HCT116 (cell line): ENCODE measurements around the gene IMPACT. TPM values are rescaled to one million over a fixed set of nuclear protein-coding genes. Genes with fewer than 3 reads are reported as not detected.

Experiments used
- ATAC-seq: fragments of 200-7000 bp; cut with Tn5 transposase; 2 replicates; pipeline ENCODE4 v1.9.1; 2020; ENCODE audit warnings: mild to moderate bottlenecking, moderate library complexity
- BruUV-seq: library from RNA; stranded (reverse); fragments of 400-500 nt; replicated peaks from 2 replicates; lab custom pipeline; 2021; lab: Mats Ljungman, UMichigan
- CTCF ChIA-PET: fragments of 300-600 bp; sonication (Branson Sonifier 250); formaldehyde crosslinking; loops from one replicate; lab custom pipeline; 2021; ENCODE audit warnings: antibody characterized with exemption; lab: Charles Lee
- POLR2A ChIA-PET: fragments of 300-600, 350-600 bp; sonication (Branson Sonifier 250); formaldehyde crosslinking; loops from one replicate; lab custom pipeline; 2021; ENCODE audit warnings: antibody characterized with exemption; lab: Charles Lee
- RAD21 ChIA-PET, 2 experiments: fragments of 300-600 bp; sonication (Branson Sonifier 250); formaldehyde crosslinking; loops; one replicate each; lab custom pipeline; 2023; ENCODE audit warnings: low total read pairs in 2 of 2; ENCODE audit not compliant: uncharacterized antibody in 2 of 2, unreplicated experiment in 2 of 2, low non-redundant PET in 1 of 2; lab: Charles Lee
- DNase-seq: peaks from one replicate; pipeline ENCODE4 v3.0.0-alpha.2; 2010; ENCODE audit warnings: low read depth, low spot score
- H2AFZ ChIP-seq: fragments of 200-600 bp; shearing (Covaris generic), sonication (generic); 2 replicates; pipeline ENCODE4 v1.6.1; 2017; ENCODE audit warnings: low read depth, mixed run types, mixed read lengths, antibody characterized with exemption, low read length; ENCODE audit not compliant: poor library complexity, severe bottlenecking
- H3K27ac ChIP-seq: 2 replicates; pipeline ENCODE4 v1.5.1; 2012; ENCODE audit warnings: low read depth, low read length
- H3K27me3 ChIP-seq: fragments of 200-600 bp; sonication (generic); 2 replicates; pipeline ENCODE4 v1.6.1; 2016; ENCODE audit warnings: mixed run types, low read length, mixed read lengths; ENCODE audit not compliant: insufficient read depth
- H3K36me3 ChIP-seq, 2 experiments: fragments of 200-500 bp in 1 of 2; fragments of 200-600 bp in 1 of 2; sonication (Bioruptor generic) in 1 of 2; sonication (generic) in 1 of 2; 2 replicates each; pipeline versions ENCODE4 v1.5.1 to v1.6.1; 2014 to 2016; ENCODE audit warnings: low read length in 2 of 2, inconsistent platforms in 1 of 2, mixed read lengths in 1 of 2, mixed run types in 1 of 2; ENCODE audit not compliant: insufficient read depth in 2 of 2, control insufficient read depth in 1 of 2
- H3K4me1 ChIP-seq, 2 experiments: fragments of 200-600 bp in 1 of 2; sonication (generic) in 1 of 2; 2 replicates each; pipeline versions ENCODE4 v1.5.1 to v1.6.1; 2012 to 2017; ENCODE audit warnings: low read length in 2 of 2, inconsistent platforms in 1 of 2, mild to moderate bottlenecking in 1 of 2, mixed read lengths in 1 of 2, mixed run types in 1 of 2, moderate library complexity in 1 of 2; ENCODE audit not compliant: insufficient read depth in 2 of 2, control insufficient read depth in 1 of 2
- H3K4me2 ChIP-seq: fragments of 200-600 bp; sonication (generic); 2 replicates; pipeline ENCODE4 v1.6.1; 2017; ENCODE audit warnings: mixed run types, low read length, mixed read lengths
- H3K4me3 ChIP-seq, 2 experiments: fragments of 200-600 bp in 1 of 2; sonication (generic) in 1 of 2; replicated peaks in 1 of 2; 2 replicates each; pipeline ENCODE4 v1.5.1; 2011 to 2016; ENCODE audit warnings: low read length in 2 of 2, control low read depth in 1 of 2, low read depth in 1 of 2, mild to moderate bottlenecking in 1 of 2, mixed read lengths in 1 of 2, mixed run types in 1 of 2
- H3K79me2 ChIP-seq: fragments of 200-600 bp; sonication (generic); 2 replicates; pipeline ENCODE4 v1.6.1; 2017; ENCODE audit warnings: mild to moderate bottlenecking, mixed run types, low read length, moderate library complexity, mixed read lengths; ENCODE audit not compliant: insufficient read depth
- H3K9ac ChIP-seq: fragments of 200-600 bp; sonication (generic); 2 replicates; pipeline ENCODE4 v1.6.1; 2016; ENCODE audit warnings: low read length, mixed read lengths
- H3K9me2 ChIP-seq: fragments of 200-600 bp; sonication (generic), shearing (Covaris generic); 2 replicates; pipeline ENCODE4 v1.6.1; 2017; ENCODE audit warnings: mixed run types, mild to moderate bottlenecking, moderate library complexity; ENCODE audit not compliant: insufficient read depth
- H3K9me3 ChIP-seq, 2 experiments: fragments of 200-500 bp in 1 of 2; fragments of 200-600 bp in 1 of 2; sonication (Bioruptor generic) in 1 of 2; sonication (generic) in 1 of 2; 2 replicates each; pipeline ENCODE4 v1.6.1; 2014 to 2017; ENCODE audit warnings: low read length in 2 of 2, mixed read lengths in 2 of 2, inconsistent platforms in 1 of 2, low read depth in 1 of 2, mild to moderate bottlenecking in 1 of 2, mixed run types in 1 of 2, moderate library complexity in 1 of 2; ENCODE audit not compliant: control insufficient read depth in 1 of 2, insufficient read depth in 1 of 2
- H4K20me1 ChIP-seq: fragments of 200-600 bp; sonication (generic), shearing (Covaris generic); 2 replicates; pipeline ENCODE4 v1.6.1; 2017; ENCODE audit warnings: mixed run types, mild to moderate bottlenecking, moderate library complexity; ENCODE audit not compliant: insufficient read depth
- CEBPB ChIP-seq: IDR thresholded peaks from 2 replicates; pipeline ENCODE4 v1.6.1; 2012; ENCODE audit warnings: low read depth
- EGR1 ChIP-seq: IDR thresholded peaks from 2 replicates; pipeline ENCODE4 v1.6.1; 2012; ENCODE audit warnings: low read depth
- EZH2 ChIP-seq: fragments of 200-600 bp; sonication (generic); IDR thresholded peaks from 2 replicates; pipeline ENCODE4 v1.6.1; 2017; ENCODE audit warnings: antibody characterized with exemption, mixed run types
- EZH2phosphoT487 ChIP-seq: fragments of 200-600 bp; IDR thresholded peaks from 2 replicates; pipeline ENCODE4 v1.6.1; 2018; ENCODE audit warnings: antibody characterized with exemption, borderline replicate concordance
- POLR2A ChIP-seq: IDR thresholded peaks from 2 replicates; pipeline ENCODE4 v1.7.0; 2011; ENCODE audit warnings: borderline replicate concordance; ENCODE audit not compliant: insufficient read depth, insufficient read length; ENCODE audit errors: extremely low read depth
- RAD21 ChIP-seq: IDR thresholded peaks from 2 replicates; pipeline ENCODE4 v1.6.1; 2012; ENCODE audit warnings: low read depth, mild to moderate bottlenecking
- SP1 ChIP-seq: IDR thresholded peaks from 2 replicates; pipeline ENCODE4 v1.6.1; 2012; ENCODE audit warnings: low read depth
- TCF7L2 ChIP-seq: IDR thresholded peaks from 2 replicates; pipeline ENCODE4 v1.7.0; 2011; ENCODE audit warnings: borderline replicate concordance, inconsistent platforms; ENCODE audit not compliant: insufficient read depth, insufficient read length; ENCODE audit errors: extremely low read depth
- YY1 ChIP-seq: IDR thresholded peaks from 2 replicates; pipeline ENCODE4 v1.6.1; 2011; ENCODE audit warnings: low read length, low read depth, moderate library complexity, mild to moderate bottlenecking; ENCODE audit not compliant: insufficient replicate concordance; ENCODE audit errors: extremely low read depth
- intact Hi-C: fragments of 100-400 bp; cut with micrococcal nuclease; formaldehyde crosslinking; loops from 2 replicates; pipeline ENCODE4 v1.10.0; 2022
- total RNA-seq: library from RNA; stranded (reverse); gene quantifications from one replicate; pipeline ENCODE4 v1.2.1, GENCODE V29; 2021; ENCODE audit not compliant: unreplicated experiment
- TF ChIP-seq, protein P1 (sequence below): IDR thresholded peaks from 2 replicates; pipeline ENCODE4 v1.6.1; 2012
- TF ChIP-seq, protein P2 (sequence below): IDR thresholded peaks from 2 replicates; pipeline ENCODE4 v1.6.1; 2012

The IMPACT gene
- total RNA-seq, 1 experiment from 2014 or later = 46.4 TPM

DNA sequence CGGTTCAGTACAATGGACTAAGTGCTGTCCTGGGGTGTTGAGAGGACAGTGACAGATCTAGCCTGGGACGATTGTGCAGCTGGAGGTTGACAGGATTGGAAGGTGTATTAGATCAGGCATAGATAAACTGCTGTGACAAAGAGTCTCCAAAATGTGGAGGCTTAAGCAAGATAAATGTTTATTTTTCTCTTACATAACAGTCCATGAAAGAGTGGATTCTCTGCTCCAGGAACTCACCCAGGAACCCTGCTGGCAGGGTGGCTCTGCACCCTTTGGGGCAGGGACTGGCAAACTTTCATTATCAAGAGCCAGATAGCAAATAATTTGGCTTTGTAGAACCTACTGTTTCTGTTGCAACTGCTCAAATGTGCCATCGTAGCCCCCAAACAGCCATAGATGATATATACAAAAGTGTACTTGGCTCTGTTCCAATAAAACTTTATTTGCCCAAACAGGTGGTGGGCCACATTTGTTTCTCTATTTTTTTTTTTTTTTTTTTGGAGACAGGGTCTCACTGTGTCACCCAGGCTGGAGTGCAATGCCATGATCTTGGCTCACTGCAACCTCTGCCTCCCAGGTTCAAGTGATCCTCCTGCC is 43.6 kb downstream of the IMPACT start:
- Histone ChIP-seq H2AFZ (no peak overlapping the region), H3K79me2 (no peaks in the 10 kb centered on the region), H3K9ac (no peak overlapping the region), H3K4me1 (peaks cover 5 to 11% of the 10 kb centered on the region in 2 experiments; a peak in 2 of 4 replicates), H3K36me3 (no peaks in the 10 kb centered on the region), H3K27ac (no peak overlapping the region), H3K4me3 (no peak overlapping the region), H3K9me3 (no peaks in the 10 kb centered on the region), H3K9me2 (no peaks in the 10 kb centered on the region), H3K27me3 (no peaks in the 10 kb centered on the region), H4K20me1 (no peaks in the 10 kb centered on the region)
- intact Hi-C loops = no loop called here
- BruUV-seq = no TSS peak
- POLR2A ChIA-PET = no interaction called here
- no peak for ATAC-seq
- CTCF ChIA-PET = interaction anchor here (1.0 kb wide), 1 partner anchor 19 kb away, joined by 3 read pairs; no protein-coding TSS in a partner anchor
- DNase-seq = no peak
- TF ChIP-seq CEBPB (no peak), EGR1 (no peak), EZH2phosphoT487 (no peak), TCF7L2 (no peak), POLR2A (no peak), RAD21 (no peak), EZH2 (no peak), YY1 (no peak), SP1 (no peak)
- TF ChIP-seq, protein P1, sequence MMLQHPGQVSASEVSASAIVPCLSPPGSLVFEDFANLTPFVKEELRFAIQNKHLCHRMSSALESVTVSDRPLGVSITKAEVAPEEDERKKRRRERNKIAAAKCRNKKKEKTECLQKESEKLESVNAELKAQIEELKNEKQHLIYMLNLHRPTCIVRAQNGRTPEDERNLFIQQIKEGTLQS = no peak
- TF ChIP-seq, protein P2, sequence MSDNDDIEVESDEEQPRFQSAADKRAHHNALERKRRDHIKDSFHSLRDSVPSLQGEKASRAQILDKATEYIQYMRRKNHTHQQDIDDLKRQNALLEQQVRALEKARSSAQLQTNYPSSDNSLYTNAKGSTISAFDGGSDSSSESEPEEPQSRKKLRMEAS = no peak
- TF ChIP-seq, all 23 proteins: peak for 0
- RAD21 ChIA-PET = no interaction called here
- no peak overlapping the region for H3K4me2 ChIP-seq
